GM20431 (cell line): ENCODE data around the gene TTLL7.

ENCODE experiments used
- in situ Hi-C: fragments of 300-500 bp; cut with MseI, MboI; formaldehyde crosslinking; loops from one replicate; pipeline ENCODE4 v1.15.0; 2020; ENCODE audit warnings: low sequenced_read_pairs; ENCODE audit not compliant: unreplicated experiment

The TTLL7 gene

GRCh38 chr1:83998498-83999315 is at the start of gene TTLL7:
TTLL7 (minus strand) TSS chr1:83999132; CDS start chr1:83952211, 46,921 bp downstream.
- in situ Hi-C loops: no loop called here

- in situ Hi-C loops: no loop called here
Observed at GRCh38 chr1:84042461-84042860, 43.5 kb upstream of the TTLL7 start.

GRCh38 chr1:84037758-84038611 is 39.1 kb upstream of the TTLL7 start:
- in situ Hi-C loops: no loop called here

- in situ Hi-C loops: no loop called here
Observed at GRCh38 chr1:84031802-84032327, 32.9 kb upstream of the TTLL7 start.

- in situ Hi-C loops: no loop called here
Observed at GRCh38 chr1:84027368-84027767, 28.4 kb upstream of the TTLL7 start.

GRCh38 chr1:84025966-84026365 is 27.0 kb upstream of the TTLL7 start:
- in situ Hi-C loops: no loop called here

GRCh38 chr1:84021822-84022221 is 22.9 kb upstream of the TTLL7 start:
- in situ Hi-C loops: no loop called here

GRCh38 chr1:84020151-84020550 is 21.2 kb upstream of the TTLL7 start:
- in situ Hi-C loops: no loop called here

GRCh38 chr1:84019217-84019616 is 20.3 kb upstream of the TTLL7 start:
- in situ Hi-C loops: no loop called here

- in situ Hi-C loops: no loop called here
Observed at GRCh38 chr1:84013708-84014107, 14.8 kb upstream of the TTLL7 start.

GRCh38 chr1:84012018-84012417 is 13.1 kb upstream of the TTLL7 start:
- in situ Hi-C loops: no loop called here

GRCh38 chr1:84010136-84010535 is 11.2 kb upstream of the TTLL7 start:
- in situ Hi-C loops: no loop called here

- in situ Hi-C loops: no loop called here
Observed at GRCh38 chr1:84008631-84009030, 9.7 kb upstream of the TTLL7 start.

- in situ Hi-C loops: no loop called here
Observed at GRCh38 chr1:84006591-84006990, 7.7 kb upstream of the TTLL7 start.

- in situ Hi-C loops: no loop called here
Observed at GRCh38 chr1:84001501-84001900, 2.6 kb upstream of the TTLL7 start.

- in situ Hi-C loops: no loop called here
Observed at GRCh38 chr1:84000954-84001495, 2.1 kb upstream of the TTLL7 start.

GRCh38 chr1:84000196-84000885 is 1.4 kb upstream of the TTLL7 start:
- in situ Hi-C loops: no loop called here

- in situ Hi-C loops: no loop called here
Observed at GRCh38 chr1:83999316-83999819, 436 bp upstream of the TTLL7 start.

- in situ Hi-C loops: no loop called here
Observed at GRCh38 chr1:83998205-83998497, 781 bp downstream of the TTLL7 start.

- in situ Hi-C loops: no loop called here
Observed at GRCh38 chr1:83997631-83998030, 1.3 kb downstream of the TTLL7 start.
